Embryonic facial prominence (tissue), 1 donor: ENCODE data around the gene MITD1.
"Not testable (repeated sequence)": the region's sequence is repeated elsewhere in the genome, so short reads cannot be mapped to it uniquely, and the experiment has no call there.

ENCODE experiments used
- DNase-seq: peaks from one replicate; pipeline ENCODE4 v3.0.0-alpha.2; 2016; ENCODE audit errors: extremely low spot score

MITD1 gene

DNA sequence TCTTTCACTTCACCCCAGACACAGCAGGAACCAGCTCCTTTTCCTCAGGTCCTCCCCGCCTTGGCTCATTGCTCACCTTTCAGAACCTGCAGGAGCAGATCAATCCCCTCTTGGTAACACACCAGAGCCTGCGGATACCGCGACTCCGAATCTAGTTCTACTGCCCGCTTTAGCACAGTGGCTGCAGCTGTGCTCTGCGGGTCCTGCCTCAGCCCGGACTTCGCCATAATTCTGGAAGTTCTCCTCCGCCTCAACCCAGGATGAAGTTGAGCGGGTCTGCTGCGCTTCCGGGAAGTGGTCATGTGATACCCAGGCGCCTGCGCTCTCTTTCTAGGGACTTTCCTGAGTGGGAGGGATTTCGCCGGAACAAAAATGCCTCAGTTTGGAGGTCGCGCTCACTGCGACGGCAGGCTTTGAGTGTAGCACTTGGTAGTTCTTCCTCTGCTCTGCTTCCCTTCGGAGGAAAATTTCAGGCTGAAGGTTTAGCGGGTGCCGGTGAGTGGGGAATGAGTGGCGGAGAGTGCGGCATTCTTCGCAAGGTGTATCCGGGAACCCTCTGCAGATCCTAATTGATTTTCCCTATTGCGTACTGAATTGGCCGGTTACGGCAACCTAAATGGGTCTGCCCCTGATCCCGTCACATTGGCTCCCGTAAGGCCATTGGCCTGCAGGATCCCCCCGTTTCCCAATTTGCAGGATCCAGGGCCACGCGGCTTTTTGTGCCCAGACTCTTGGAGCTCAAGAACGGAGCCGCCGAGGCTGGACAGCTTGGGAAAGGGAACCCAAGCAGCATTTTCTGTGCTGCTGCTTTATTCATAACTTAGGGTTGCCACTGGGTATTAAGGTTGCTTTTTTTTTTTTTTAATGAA lies at the start of gene MITD1, which contains the start of gene MRPL30:
TSS of gene MITD1 (minus strand) at position 304 of the 869 bp plus-strand sequence. CDS start at position 227, 77 bp downstream.
TSS of gene MRPL30 (plus strand) at position 430 of the 869 bp plus-strand sequence. CDS start 5,020 bp downstream, outside the sequence.
- DNase-seq = peak; percentile 94

DNA sequence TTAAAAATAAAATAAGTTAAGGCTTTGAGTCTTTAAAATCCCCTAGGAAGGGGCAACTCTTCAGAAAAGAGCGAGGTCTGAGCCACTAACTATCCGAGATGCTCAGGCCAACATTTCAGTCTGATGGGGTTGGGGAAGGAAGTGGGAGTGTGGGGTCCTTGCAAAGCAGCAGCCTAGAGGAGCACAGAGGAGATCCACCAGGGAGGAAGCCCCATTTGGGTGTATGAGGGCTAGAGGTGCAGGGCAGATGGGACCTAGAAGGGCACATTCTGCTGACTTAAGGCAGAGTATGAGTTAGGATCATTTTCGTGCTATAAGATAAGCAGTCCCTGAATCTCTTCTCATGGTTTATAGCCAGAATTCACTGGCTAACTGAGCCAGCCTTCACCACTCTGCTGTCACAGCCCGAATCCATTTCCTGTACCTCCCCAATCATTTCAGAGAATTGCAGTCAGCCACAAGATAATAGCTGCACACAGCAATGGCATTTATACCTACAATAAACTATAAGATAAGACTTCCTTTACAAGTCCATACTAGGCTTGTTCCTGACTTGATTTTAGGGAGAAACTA lies 37.2 kb upstream of the MITD1 start:
- no peak for DNase-seq

DNA sequence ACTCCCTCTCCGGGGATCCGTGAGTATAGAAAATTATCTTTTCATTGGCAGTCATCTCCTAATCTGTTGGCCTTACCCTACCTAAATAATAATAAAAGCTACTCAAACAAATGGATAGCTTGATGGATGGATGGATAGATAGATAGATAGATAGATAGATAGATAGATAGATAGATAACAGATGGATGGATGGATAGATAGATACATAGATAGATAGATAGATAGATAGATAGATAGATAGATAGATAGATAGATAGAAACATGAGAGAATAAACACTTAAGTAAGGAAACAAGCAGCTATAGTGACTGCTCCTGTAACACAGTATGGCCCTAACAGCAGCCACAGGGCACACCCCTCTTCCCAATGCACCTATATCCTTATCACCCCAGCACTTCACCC lies 35.2 kb upstream of the MITD1 start:
- no peak for DNase-seq

GRCh38 chr2:99205491-99205890 lies 24.6 kb upstream of the MITD1 start:
- DNase-seq = no peak

- DNase-seq = no peak
These were observed 21.3 kb upstream of the MITD1 start for GRCh38 chr2:99201959-99202678.

- DNase-seq = no peak
These were observed 19.4 kb upstream of the MITD1 start for GRCh38 chr2:99200076-99200800.

DNA sequence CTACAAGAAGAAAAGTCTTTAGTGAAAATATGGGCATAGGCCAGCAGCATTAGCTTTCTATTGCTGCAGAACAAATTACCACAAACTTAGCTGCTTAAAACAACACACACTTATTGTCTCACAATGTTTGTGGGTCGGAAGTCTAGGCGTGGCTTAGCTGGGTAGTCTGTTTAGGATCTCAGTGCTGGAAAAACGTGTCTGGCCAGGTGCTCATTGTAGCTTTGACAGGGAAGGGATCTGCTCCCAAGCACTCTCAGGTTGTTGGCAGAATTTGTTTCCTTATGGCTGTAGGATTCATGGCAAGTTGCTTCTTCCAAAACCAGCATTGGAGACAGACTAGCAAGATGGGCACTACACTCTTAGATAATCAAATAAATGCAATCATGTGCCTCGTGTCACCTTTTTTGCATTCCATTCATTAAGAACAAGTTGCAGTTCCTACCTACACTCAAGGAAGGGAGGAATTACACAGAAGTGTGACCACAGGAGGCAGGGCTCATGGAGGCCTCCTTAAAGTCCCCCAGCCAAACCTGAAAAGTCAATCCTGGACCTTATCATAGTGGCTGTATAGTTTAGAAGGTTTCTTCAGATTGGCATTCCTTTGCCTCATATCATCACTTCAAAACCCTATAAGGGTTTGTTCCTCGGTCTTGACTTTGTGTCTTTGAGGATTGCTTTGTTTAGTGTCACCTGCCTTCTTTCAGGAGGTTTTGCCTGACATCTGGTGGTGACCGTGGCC lies 17.4 kb upstream of the MITD1 start:
- no peak for DNase-seq

DNA sequence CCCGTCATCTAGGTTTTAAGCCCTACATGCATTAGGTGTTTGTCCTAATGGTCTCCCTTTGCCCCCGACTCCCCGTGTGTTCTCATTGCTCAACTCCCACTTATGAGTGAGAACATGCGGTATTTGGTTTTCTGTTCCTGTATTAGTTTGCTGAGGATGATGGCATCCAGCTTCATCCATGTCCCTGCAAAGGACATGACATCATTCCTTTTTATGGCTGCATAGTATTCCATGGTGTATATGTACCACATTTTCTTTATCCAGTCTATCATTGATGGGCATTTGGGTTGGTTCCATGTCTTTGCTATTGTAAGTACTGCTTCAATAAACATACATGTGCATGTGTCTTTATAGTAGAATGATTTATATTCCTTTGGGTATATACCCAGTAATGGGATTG lies 11.5 kb upstream of the MITD1 start:
- DNase-seq = not testable (repeated sequence)

DNA sequence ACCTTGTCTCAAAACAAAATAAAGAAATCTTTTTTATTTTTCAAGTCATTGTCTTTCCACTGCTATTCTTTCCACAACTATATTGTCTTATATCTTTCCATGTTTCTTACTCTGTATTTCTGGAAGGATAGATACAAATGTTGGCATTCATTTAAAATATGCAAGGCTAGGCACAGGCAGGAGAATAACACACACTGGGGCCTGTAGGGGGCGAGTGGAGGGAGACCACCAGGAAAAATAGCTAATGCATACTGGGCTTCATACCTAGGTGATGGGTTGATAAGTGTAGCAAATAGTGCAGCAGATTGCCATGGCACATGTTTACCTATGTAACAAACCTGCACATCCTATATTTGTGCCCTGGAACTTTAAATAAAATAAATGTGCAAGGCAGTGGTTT lies 9.7 kb upstream of the MITD1 start:
- no peak for DNase-seq

- DNase-seq = no peak
These were observed 7.5 kb upstream of the MITD1 start for GRCh38 chr2:99188357-99188756.

DNA sequence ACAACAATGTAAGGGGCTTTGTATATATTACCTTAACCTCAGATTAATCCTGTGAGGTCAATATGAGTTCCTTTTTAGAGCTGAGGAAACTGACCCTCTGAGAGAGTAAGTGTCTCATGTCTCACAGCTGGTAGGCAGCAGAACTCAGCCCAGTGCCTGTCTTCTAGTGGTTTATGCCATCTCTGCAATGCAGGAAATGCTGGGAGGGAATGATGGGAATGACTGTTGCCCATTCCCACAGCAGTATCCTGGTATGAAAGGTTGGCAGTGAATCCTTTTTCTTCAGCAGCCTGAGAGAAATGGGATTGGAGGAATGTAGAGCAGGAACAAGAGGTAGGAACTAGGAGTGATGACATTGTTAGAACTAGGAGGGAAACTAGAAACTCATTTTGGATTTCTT lies 6.2 kb upstream of the MITD1 start:
- DNase-seq = no peak

GRCh38 chr2:99184811-99185210 lies 4.0 kb upstream of the MITD1 start:
- no peak for DNase-seq

GRCh38 chr2:99183025-99183424 lies 2.2 kb upstream of the MITD1 start:
- DNase-seq = no peak

GRCh38 chr2:99181624-99182000 lies 754 bp upstream of the MITD1 start:
- DNase-seq = no peak

- DNase-seq = no peak
These were observed 9.3 kb downstream of the MITD1 start for GRCh38 chr2:99171377-99172140.

DNA sequence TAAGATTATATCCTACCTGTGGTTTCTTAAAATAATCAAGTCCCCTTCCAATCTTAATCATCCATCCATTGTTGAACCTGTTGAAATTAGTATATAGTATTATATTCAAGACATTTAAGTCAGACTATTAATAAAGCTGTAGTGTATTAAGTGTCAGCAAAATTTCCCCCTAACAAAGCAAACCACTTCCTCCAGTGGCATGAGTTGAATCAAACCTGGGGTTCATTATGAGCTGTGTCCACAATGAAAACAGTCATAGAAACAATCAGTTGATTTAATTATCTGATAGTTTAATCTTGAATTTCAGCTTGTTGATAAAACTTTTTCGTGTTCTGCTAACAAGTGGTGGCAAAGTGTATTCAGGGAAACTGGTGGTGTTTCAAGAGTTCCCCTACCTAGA lies 11.3 kb downstream of the MITD1 start:
- no peak for DNase-seq

- DNase-seq = no peak
These were observed 14.6 kb downstream of the MITD1 start for GRCh38 chr2:99166218-99166617.

- no peak for DNase-seq
These were observed 21.3 kb downstream of the MITD1 start for GRCh38 chr2:99159594-99159993.

- no peak for DNase-seq
These were observed 22.3 kb downstream of the MITD1 start for GRCh38 chr2:99158599-99158998.

DNA sequence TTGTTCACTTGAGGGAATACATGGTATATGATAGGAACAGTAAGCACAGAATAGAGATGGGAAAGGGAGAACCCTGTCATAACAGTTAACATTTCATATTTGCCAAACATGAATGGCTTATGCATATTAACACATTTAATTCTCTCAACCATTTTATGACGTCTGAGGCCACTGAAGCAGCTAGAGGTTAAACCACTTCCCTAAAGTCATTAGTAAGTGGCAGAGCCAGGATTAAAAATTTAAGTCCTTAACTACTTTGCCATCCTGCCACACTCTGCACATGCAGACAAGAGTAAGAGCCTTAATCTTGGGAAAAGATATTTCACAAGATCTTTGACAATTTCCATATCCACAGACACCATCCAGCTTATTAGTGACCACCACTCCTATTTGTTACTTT lies 24.0 kb downstream of the MITD1 start:
- no peak for DNase-seq
